ENCODE results near the gene PLEKHN1.
"Not testable (repeated sequence)": the region's sequence is repeated elsewhere in the genome, so short reads cannot be mapped to it uniquely, and the experiment has no call there.

The PLEKHN1 gene

DNA sequence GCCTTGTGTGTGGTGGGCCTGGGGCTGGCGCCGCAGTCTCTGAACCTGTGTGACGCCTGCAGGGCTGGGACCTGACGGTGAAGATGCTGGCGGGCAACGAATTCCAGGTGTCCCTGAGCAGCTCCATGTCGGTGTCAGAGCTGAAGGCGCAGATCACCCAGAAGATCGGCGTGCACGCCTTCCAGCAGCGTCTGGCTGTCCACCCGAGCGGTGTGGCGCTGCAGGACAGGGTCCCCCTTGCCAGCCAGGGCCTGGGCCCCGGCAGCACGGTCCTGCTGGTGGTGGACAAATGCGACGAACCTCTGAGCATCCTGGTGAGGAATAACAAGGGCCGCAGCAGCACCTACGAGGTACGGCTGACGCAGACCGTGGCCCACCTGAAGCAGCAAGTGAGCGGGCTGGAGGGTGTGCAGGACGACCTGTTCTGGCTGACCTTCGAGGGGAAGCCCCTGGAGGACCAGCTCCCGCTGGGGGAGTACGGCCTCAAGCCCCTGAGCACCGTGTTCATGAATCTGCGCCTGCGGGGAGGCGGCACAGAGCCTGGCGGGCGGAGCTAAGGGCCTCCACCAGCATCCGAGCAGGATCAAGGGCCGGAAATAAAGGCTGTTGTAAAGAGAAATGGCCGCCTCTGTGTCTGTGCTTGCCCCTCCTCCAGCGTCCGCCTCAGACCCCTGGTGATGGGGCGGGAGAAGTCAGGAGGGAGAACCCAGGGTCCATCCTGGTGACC is 47.8 kb downstream of the PLEKHN1 start:
- DNase-seq (ENCODE audit: low read depth) = no peak
- TF ChIP-seq, protein P1, sequence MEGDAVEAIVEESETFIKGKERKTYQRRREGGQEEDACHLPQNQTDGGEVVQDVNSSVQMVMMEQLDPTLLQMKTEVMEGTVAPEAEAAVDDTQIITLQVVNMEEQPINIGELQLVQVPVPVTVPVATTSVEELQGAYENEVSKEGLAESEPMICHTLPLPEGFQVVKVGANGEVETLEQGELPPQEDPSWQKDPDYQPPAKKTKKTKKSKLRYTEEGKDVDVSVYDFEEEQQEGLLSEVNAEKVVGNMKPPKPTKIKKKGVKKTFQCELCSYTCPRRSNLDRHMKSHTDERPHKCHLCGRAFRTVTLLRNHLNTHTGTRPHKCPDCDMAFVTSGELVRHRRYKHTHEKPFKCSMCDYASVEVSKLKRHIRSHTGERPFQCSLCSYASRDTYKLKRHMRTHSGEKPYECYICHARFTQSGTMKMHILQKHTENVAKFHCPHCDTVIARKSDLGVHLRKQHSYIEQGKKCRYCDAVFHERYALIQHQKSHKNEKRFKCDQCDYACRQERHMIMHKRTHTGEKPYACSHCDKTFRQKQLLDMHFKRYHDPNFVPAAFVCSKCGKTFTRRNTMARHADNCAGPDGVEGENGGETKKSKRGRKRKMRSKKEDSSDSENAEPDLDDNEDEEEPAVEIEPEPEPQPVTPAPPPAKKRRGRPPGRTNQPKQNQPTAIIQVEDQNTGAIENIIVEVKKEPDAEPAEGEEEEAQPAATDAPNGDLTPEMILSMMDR (IDR thresholded peaks at IDR 0.05; ENCODE audit: control insufficient read depth, insufficient read depth, low read depth, low read length, missing control alignments) = no peak
- peak overlapping the region; percentile 59 for H3K4me3 ChIP-seq (ENCODE audit: control insufficient read depth, low read depth, low read length)

- no peak for DNase-seq (ENCODE audit: low read depth)
- TF ChIP-seq, protein P1 (IDR thresholded peaks at IDR 0.05; ENCODE audit: control insufficient read depth, insufficient read depth, low read depth, low read length, missing control alignments) = peak; percentile 43
- no peak overlapping the region for H3K4me3 ChIP-seq (ENCODE audit: control insufficient read depth, low read depth, low read length)
These were observed 48.8 kb downstream of the PLEKHN1 start for GRCh38 chr1:1014799-1015681.

- DNase-seq (ENCODE audit: low read depth); H3K4me3 ChIP-seq (ENCODE audit: control insufficient read depth, low read depth, low read length): not testable (repeated sequence)
These were observed 51.4 kb downstream of the PLEKHN1 start for GRCh38 chr1:1017397-1018320.

DNA sequence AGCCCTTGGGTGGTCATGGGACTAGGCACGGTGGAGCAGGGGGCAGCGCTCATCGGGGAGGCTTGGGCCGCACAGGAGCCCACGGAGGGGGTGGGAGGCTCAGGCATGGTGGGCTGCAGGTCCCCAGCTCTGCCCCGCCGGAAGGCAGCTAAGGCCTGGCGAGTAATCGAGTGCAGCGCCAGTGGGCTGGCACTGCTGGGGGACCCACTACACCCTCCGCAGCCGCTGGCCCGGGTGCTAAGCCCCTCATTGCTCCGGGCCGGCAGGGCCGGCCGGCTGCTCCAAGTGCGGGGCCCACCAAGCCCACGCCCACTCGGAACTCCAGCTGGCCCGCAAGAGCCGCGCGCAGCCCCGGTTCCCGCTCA is 52.0 kb downstream of the PLEKHN1 start:
- not testable (repeated sequence) for DNase-seq (ENCODE audit: low read depth)

DNA sequence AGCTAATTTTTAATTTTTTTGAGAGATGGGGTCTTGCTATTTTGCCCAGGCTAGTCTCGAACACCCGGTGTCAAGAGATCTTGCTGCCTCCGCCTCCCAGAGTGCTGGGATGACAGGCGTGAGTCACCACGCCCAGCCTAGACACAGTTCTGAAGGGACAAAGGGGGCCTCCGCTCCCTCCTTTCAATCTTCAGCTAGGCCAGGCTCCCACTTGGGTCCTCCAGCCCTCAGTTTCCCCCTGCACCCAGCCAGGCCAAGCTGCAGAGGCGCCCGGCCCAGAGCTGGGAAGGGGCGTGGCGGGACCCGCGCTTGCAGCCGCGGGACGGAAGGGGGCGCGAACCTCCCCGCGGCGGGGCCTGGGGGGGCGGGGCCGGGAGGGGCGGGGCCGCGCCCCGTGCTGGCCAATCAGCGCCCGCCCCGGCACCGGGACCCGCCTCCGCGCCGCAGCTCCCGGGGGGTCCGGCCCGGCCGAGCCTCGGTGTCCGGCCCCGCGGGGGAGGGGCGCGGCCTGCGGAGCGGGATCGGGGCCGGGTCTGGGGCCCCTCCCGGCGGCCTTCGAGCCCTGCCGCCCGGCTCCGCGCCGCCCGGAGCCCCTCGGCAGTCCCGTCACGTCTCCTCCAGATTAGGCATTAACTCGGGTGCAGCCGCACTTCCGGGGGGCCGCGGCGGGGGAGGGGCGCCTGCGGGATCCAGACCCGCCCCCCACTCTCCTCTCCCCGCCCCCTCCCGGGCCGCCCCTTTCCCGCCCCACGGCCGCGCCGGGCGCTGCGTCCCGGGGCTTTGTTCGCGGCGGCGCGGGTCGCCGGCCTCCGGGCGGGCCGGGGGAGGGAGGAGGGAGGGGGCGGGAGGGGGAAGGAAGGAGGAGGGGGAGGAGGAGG is 53.1 kb downstream of the PLEKHN1 start:
- H3K4me3 ChIP-seq (ENCODE audit: control insufficient read depth, low read depth, low read length) = peak overlapping the region; percentile 47
- TF ChIP-seq, protein P1 (IDR thresholded peaks at IDR 0.05; ENCODE audit: control insufficient read depth, insufficient read depth, low read depth, low read length, missing control alignments) = peak; percentile 43
- DNase-seq (ENCODE audit: low read depth) = peak; percentile 13

More for the DNA sequence above, 52.0 kb downstream of the PLEKHN1 start:
- H3K4me3 ChIP-seq (ENCODE audit: control insufficient read depth, low read depth, low read length) = not testable (repeated sequence)

DNA sequence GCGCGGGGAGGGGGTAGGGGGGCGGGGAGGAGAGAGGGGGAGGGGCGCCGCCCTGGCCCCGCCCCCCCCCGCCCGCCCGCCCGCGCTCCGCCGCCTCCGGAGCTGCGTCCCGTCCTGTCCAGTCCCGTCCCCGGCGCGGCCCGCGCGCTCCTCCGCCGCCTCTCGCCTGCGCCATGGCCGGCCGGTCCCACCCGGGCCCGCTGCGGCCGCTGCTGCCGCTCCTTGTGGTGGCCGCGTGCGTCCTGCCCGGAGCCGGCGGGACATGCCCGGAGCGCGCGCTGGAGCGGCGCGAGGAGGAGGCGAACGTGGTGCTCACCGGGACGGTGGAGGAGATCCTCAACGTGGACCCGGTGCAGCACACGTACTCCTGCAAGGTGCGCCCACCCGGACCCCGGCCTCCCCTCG is 53.7 kb downstream of the PLEKHN1 start, which contains the start of gene AGRN:
Gene AGRN (plus strand): TSS at position 121 of the 405 bp plus-strand sequence. CDS start 53 bp downstream, at position 174.
- DNase-seq (ENCODE audit: low read depth) = no peak
- H3K4me3 ChIP-seq (ENCODE audit: control insufficient read depth, low read depth, low read length) = peak within 1 kb of the TSS; percentile 52
- TF ChIP-seq, protein P1 (IDR thresholded peaks at IDR 0.05; ENCODE audit: control insufficient read depth, insufficient read depth, low read depth, low read length, missing control alignments) = no peak

All from AG09309 (cell line).